ENCODE measurements around the gene WWOX.

Gene WWOX

DNA sequence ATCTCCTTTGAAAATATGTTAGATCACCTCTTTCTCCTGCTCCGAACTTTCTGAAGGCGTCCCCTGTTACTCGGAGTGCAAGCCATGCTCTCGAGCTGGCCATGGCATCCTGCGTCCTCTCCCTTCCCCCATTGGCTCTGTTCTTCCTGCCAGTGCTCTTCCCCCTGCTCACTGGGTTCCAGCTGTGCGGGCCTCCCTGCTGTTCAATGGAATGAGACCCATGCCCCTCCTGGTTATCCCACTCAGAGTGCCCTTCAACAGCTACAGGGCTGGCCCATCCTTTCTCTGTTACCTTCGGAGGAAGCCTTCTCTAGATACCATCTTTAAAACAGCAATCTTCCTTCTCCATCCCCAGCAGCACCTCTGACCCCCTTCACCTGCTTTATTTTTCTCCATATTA is 996.8 kb downstream of the WWOX start:
- DNase-seq (ENCODE audit: low read depth in 2 of 2): no peak

DNA sequence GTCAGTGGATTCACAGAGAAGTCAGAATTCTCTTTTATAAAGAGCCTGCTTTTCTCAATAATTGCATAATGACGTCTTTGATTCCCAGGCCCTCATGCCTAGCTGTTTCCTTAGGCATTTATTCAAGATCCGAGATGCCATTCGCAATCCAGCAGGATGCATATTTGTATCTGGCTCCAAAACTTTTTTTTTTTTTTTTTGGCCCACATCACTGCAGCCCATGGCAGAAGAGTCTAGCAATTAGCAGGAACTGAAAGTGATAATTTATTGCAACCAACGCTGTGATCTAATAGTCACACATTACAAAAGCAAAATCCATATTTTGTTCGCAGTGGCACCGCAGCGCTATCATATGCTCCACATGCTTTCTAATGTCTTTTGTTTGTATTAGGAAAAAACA is 997.7 kb downstream of the WWOX start:
- no peak for DNase-seq (ENCODE audit: low read depth in 2 of 2)

DNA sequence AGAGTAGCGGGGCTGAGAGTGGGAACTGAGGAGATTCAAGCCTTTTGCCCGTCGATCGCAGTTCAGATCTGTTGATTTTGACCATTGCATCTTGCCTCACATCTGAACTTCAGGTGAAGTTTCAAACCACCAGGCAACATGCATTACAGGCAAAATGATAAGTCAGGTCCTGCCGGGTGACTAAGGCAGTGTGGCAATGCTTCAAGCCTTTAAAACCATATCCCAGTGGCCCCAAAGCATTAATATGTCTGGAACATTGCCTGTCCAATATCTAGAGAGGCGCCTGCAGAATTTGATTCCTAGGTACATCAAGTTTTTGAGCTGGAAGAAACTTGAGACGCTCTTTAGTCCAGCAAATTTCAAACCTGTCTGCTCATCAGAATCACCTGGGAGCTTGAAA is 998.3 kb downstream of the WWOX start:
- no peak for DNase-seq (ENCODE audit: low read depth in 2 of 2)

DNA sequence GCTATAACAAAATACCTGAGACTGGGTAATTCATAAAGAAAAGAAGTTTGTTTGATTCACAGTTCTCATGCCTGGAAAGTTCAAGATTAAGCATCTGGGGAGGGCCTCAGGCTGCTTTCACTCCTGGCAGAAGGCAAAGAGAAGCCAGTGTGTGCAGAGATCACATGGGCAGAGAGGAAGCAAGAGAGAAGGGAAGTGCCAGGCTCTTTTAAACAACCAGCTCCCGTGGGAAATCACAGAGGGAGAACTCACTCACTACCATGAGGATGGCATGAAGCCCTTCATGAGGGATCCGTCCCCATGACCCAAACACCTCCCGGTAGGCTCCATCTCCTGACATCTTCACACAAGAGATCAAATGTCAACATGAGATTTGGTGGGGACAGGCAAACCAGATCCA is 999.5 kb downstream of the WWOX start:
- no peak for DNase-seq (ENCODE audit: low read depth in 2 of 2)

DNA sequence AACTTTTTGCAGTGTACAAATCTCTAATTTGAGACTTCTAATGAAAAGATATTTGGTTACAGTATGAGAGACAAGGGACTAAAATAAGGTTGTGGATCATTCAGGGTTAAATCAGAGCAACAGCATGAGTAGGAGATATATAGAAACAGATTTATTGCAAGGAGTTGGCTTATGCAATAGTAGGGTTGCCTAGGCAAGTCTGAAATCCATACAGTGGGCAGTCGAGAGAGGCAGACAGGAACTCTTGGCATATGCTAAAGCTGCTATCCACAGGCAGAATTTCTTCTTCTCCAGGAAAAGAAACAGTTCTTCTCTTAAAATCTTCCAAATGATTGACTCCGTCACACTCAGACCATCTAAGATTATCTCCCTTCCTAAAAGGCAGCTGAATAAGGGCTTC is 1000.3 kb downstream of the WWOX start:
- no peak for DNase-seq (ENCODE audit: low read depth in 2 of 2)

DNA sequence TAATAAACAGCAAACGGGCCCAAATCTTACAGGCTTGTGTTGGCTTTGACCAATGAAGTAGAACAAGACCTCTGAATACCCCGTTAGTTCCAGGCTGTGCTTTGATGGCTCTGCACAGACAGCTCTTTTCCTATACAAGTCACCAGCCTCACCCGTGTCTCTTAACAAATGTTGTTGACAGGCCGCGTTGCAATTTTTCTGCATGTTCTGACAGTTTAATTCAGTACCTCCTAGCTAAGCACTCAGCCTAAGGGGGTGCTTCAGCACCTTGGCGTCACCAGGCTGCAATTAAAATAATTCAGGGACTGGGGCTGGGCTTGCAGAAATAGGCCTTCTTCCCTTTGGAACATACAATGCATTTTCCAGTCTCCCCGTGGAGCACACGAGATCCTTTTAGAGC is 1001.0 kb downstream of the WWOX start:
- DNase-seq (ENCODE audit: low read depth in 2 of 2): no peak

DNA sequence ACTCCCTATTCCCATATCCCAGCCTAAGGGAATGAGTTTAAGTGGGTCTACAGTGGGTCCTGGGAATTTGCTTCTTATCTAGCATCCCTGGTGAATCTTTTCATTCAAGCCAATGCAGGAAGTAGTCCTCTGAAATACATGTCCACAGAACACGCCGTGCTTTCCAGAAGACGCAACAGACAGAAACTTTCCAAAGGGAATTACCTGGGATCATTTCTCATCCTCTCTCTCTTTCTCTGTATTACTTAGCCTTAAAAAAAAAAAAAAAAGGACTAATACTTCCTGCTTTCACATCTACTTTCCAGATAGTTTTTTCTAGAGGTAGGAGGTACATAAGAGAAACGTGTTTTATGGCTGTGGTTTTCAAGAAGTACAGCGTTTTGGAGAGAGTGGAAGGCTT is 1002.0 kb downstream of the WWOX start:
- DNase-seq (ENCODE audit: low read depth in 2 of 2): no peak

DNA sequence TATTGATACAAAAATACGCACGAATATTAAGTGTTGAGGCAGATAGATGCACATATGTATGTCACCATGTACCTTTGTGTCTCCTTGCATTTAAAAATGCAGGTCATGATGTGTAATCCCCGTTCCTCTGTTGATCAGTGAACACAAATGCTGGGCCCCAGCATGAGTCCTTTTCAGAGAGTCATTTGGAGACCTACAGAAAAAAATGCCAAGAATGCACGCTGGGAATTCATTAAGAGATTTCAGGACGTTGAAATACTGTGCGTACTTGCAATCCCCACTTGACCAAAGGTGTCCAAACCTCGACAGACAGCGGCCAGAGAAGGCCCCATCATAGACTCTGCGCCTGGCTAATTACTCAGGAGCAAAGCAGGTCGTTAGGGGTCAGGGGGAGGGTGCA is 1005.1 kb downstream of the WWOX start:
- DNase-seq (ENCODE audit: low read depth in 2 of 2): no peak

DNA sequence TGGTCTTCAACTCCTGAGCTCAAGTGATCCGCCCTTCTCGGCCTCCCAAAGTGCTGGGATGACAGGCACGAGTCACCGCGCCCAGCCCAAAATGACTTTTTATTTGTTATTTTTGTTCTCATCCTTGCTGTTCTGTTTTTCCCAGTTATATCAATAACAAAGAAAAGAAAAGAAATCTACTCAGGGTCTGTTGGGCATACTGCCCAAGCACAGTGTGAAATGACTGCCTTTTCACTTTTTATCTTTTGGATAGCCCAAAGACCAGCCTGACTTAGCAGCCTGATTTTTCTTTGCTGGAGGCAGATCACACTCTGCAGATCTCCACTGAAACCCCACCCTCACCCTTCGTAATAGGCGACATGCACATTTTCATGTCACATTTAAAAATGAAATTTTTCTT is 1007.8 kb downstream of the WWOX start:
- DNase-seq (ENCODE audit: low read depth in 2 of 2): no peak

DNA sequence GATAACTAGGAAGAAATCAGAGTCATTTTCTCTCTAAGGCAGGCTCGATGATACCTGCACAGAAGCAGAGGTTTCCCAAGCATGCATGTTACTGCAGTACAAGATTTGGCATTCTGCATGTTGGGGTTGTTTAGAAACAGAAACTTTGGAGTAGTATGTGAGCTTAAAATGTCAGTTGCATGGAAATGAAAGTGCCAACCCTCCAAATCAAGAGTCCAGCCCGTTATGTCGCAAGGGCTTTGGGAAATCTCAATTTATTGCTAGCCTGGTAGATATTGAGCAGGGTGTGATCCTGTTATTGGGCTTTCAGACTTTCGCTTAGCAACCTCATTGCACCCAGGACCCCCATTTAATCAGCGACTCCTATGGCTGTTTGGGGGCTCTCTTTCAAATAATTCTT is 1010.3 kb downstream of the WWOX start:
- DNase-seq (ENCODE audit: low read depth in 2 of 2): no peak

DNA sequence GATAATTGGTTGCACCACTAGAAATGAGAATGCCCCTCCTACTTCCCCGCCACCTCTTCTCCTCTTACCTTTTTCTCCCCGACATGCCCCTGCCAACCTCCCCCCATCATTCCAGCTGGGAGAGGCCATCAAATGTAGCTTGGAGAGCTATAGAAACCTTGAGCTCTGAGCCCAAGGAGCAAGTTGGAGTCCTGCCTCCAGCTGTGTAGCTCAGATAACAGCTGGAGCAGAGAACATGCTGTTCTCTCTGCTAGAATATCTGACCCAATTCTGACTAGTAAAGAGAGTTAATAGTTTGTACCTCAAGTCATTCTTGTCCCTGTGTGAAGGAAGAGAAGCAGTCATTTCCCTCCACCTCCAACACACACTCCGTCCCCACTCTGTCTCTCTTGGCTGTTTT is 1010.8 kb downstream of the WWOX start:
- DNase-seq (ENCODE audit: low read depth in 2 of 2): no peak

DNA sequence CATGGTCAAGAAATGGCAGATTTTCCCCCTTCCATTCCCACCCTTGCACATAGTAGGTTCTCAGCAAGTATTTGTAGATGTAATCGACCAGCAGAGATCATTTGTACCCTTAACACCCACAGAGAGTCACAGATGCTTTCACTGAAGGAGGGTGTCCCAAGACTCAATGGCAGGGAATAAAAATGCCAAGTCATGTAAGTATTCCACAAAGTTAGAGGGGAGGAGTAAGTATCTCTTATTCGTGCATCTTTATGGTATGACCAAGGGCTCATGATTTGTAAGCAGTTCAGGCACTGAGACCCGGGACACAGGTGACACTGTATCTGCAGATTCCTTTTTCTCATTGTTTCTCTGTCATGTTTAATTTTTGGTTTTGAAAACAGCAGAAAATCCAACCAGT is 1011.5 kb downstream of the WWOX start:
- DNase-seq (ENCODE audit: low read depth in 2 of 2): no peak

DNA sequence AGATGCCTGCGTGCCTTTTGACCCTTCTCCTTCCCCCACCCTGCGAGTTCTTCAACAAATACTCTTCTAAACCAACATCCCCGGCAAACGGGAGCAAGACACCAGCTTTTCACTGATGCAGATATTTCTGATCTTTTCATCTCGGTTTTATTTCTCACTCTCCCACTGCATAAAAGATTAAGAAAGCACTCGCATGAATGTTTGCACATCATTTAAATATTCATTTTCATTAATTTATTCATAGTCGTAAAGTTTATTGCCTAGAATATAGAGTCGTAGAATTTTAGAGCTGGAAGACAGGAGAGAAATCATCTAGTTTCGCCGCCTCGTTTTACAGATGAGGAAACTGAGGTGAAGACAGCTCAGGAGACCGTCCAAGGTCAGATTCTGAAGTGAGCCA is 1013.0 kb downstream of the WWOX start:
- no peak for DNase-seq (ENCODE audit: low read depth in 2 of 2)

DNA sequence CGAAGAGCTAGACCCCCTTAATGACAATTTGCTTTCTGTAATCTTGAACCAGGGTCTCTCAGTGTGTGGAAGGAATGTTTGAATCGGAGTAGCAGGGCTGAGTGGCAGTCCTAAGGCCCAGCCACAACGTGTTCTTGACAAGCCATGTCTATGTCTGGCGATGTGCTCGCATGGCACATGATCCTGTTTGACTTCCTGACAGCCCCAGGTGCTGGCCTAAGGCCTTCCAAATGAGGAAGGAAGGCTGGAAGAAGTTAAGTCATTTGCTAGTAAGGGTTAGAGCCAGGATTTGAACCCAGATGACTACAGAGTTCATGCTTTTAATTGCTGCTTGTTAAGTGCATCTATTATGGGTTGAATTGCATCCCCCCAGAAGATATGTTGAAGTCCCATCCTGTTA is 1014.4 kb downstream of the WWOX start:
- no peak for DNase-seq (ENCODE audit: low read depth in 2 of 2)

DNA sequence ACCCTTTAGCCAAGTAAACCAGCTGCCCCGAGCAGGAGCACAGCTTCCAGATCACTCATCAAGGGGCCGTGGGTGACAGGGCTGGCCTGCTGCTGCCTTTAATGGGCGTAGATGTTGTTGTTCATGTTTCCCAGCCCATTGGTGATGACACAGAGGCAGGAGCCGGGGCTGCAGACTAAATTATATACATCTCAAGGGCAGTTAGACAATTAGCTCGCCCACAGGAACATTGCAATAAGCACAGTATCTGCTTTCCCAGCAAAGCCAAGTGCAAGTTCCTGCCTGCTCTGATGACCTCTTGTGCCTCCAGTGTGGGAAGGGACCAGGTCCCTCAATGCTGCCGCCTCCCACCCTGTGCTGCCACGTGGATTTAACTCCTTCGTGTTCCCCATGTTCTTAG is 1015.3 kb downstream of the WWOX start:
- DNase-seq (ENCODE audit: low read depth in 2 of 2): no peak

DNA sequence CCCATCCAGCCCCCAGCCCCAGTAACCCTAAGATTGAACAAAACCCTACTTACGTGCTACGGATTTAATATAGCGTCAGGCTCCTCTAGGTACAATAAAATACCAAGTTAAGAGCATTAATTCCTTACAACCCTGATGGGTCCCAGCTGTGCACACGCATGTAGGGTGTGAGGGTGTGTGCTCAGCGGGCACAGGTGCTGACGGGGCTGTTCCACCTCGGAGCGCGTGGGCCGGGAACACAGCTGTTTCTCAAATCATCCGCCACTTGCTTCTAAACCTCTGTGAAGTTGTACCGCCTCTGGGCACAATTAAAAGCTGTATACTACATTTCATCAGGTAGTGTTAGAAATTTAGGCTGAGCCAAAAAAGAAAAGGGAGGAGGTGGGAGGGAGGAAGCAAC is 1022.5 kb downstream of the WWOX start:
- DNase-seq (ENCODE audit: low read depth in 2 of 2): no peak

DNA sequence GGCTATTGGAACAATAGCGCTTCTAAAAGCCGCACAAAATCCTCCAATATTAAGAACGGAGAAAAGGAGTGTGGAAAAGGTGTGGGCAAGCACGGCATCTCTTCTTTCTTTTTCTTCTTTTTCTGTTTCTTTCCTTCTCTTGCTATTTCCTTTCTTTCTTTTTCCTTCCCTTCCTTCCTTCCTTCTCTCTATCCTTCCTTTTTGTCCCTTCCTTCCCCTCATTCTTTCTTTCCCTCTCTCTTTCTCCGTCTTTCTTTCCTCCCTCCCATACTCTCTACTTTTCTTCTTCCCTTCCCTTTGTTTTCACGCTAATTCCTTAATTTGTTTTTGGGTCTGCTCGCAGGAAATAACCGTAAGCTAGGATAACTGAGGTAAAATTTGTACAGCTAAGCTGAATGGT is 1022.9 kb downstream of the WWOX start:
- no peak for DNase-seq (ENCODE audit: low read depth in 2 of 2)

DNA sequence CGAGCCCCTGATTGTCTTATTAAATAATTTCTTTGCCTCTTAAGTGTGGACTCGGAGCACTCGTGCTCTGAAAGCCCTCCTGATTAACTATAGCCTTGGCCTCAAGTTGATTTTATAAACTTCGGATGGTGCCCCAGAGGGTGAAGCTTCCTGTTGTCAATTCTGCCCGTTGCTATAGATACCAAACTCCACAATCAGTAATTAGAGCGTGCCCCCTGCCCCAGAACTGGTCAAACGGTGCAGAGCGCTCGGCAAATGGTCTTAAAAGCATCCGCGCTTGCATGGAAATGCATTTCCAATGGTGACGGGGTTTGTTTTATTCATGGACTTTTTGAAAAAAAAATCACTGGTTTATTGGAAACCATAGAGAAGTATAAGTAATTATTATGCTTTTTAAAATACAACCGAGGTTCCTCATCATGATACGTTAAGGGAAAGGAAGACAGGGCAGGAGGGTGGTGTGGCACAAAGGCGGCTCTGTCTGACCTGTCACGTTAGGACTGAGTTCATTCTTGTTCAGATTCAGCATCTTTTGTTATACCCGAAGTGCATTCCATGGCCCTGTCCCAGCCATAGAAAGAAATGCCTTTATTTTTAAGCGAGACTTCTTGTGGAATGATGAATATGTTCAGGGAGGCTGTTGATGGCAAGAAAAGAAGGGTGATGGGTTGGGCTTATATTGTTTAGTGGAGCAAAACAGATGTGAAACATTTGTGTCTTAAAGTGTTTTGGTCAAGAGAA is 1024.7 kb downstream of the WWOX start:
- no peak for DNase-seq (ENCODE audit: low read depth in 2 of 2)

DNA sequence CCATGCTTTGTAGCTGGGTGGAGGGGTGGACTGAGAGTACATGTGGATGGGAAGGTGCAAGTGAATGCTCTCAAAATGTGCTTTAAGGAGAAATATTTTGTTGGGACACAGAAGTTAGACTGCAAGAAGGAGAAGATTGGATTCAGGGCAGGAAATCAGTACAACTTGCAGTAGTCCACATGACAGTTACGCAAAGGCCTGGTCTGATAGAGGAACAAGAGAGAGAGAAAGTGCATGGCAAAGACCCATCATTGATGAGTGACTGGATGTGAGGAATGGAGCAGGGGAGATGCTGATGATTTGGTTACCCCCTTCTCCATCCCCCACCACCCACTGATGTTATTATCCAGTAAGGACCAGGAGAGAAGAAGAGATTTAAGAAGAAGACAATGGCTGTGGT is 1028.3 kb downstream of the WWOX start:
- no peak for DNase-seq (ENCODE audit: low read depth in 2 of 2)

DNA sequence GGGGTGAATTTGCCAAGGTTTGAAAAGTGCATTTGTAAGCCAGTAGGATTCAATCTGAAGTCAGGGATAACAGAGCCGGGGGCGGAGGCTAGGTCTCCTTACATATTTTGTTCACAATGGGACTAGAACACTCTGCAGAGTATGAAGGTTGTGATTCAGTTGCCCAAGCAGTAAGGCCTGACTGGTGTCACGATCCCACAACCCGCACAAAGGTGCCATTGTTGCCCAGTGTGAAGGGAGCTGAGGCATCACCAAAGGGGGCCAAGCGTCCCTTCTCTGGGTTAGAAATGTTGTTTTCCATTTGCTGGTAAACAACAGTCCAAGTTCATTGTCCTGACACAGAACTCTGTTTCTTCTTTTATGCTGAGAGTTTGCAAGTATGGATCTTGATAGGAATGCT is 1029.3 kb downstream of the WWOX start:
- no peak for DNase-seq (ENCODE audit: low read depth in 2 of 2)

DNA sequence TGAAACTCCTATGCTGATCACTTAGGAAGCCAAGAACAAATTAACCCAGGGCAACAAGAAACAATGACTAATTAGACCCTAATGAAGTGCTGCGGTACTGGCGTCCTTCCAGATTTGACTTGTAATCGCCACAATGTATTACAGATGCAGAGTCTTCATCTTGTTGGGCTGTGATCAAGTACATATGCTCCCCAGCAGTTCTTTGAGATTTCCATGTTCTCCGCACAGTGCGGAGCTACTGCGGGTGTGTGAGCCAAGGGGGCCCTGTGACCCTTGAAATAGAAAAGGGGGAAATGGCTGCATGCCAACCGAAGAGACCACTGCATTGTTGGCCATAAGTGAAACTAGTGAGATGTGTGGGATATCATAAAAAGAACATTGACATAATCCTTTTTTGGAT is 1031.2 kb downstream of the WWOX start:
- no peak for DNase-seq (ENCODE audit: low read depth in 2 of 2)

DNA sequence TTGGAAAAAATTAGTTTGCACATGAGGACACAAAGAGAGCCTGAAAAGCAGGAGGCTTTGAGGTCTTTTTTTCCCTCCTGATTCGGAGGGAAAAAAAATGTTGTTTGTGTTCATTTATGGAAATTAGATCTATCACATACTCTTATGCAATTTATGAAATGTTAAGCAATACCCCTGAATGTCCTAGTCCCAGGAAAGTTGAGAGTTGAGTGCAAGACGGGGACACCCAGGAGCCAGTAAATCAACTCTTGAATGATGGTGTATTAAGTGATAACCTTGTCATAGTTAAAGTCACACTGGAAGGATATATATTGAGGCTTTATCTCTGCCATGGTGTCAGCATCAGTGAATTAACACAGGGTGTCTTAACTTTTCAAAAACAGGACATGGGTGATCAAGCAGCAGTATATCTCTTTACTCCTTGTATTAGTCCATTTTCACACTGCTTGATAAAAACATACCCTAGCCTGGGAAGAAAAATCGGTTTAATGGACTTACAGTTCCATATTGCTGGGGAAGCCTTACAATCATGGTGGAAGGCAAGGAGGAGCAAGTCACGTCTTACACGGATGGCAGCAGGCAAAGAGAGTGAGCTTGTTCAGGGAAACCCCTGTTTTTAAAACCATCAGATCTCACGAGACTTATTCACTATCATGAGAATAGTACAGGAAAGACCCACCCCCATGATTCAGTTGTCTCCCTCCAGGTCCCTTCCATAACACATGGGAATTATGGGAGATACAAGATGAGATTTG is 1032.0 kb downstream of the WWOX start:
- no peak for DNase-seq (ENCODE audit: low read depth in 2 of 2)

DNA sequence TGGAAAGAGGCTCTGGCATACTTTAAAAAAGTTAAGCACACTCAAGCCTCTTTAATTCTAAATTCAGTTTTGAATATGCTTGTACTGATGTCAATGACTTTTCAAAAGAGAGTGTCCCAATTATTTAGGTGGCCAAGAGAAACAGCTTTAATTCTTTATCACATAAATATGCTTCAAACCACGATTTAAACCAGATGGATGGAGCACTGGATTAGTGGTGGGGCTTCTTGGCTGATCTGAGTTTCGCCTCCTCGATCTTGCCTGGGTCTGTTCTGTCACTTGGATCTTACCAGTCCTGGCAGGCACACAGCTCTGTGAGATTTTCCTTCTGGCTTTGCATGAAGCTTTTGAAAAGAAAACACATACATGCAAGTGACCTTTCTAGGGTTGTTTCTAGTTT is 1033.2 kb downstream of the WWOX start:
- no peak for DNase-seq (ENCODE audit: low read depth in 2 of 2)

DNA sequence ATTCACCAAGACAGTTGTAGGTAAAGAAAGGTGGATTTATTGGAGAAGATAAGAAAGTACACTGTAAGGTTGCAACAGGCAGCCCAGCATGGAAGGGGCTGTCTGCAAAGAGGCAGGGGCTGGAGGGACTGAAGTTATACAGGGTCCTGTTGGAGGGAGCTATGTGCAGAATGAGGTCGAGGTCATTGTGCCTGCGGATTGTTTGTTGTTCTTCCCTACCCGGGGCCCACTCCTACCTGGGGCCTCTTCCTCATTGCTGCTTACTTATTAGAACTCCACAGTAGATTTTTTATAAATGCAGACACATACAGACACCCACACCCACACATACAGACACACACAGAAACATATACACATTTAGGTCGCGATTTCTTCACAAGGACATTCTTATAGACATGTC is 1034.8 kb downstream of the WWOX start:
- DNase-seq (ENCODE audit: low read depth in 2 of 2): no peak
